ENCODE data around the gene PLXNB3.

Gene PLXNB3

GRCh38 chrX:153774576-153775292, 10.7 kb downstream of the PLXNB3 start:
- no peak for DNase-seq (ENCODE audit: low spot score)

GRCh38 chrX:153775293-153776119, 11.5 kb downstream of the PLXNB3 start:
- DNase-seq (ENCODE audit: low spot score): no peak

GRCh38 chrX:153776120-153776599, 12.1 kb downstream of the PLXNB3 start:
- DNase-seq (ENCODE audit: low spot score): no peak

GRCh38 chrX:153776611-153777045, 12.6 kb downstream of the PLXNB3 start:
- DNase-seq (ENCODE audit: low spot score): no peak

- DNase-seq (ENCODE audit: low spot score): no peak
These were observed 13.4 kb downstream of the PLXNB3 start for GRCh38 chrX:153777261-153778090.

GRCh38 chrX:153778181-153778580, 14.1 kb downstream of the PLXNB3 start:
- DNase-seq (ENCODE audit: low spot score): no peak

GRCh38 chrX:153778684-153779101, 14.6 kb downstream of the PLXNB3 start:
- DNase-seq (ENCODE audit: low spot score): no peak

GRCh38 chrX:153779891-153780677, 16.0 kb downstream of the PLXNB3 start:
- no peak for DNase-seq (ENCODE audit: low spot score)

GRCh38 chrX:153780678-153781427, 16.8 kb downstream of the PLXNB3 start, which contains the start of gene SRPK3:
SRPK3 (plus strand) TSS chrX:153781041; CDS start chrX:153781087, 46 bp downstream.
- DNase-seq (ENCODE audit: low spot score): no peak

- DNase-seq (ENCODE audit: low spot score): no peak
These were observed 17.5 kb downstream of the PLXNB3 start for GRCh38 chrX:153781428-153782047.

GRCh38 chrX:153782313-153782712, 18.3 kb downstream of the PLXNB3 start:
- DNase-seq (ENCODE audit: low spot score): no peak

GRCh38 chrX:153782871-153783270, 18.8 kb downstream of the PLXNB3 start:
- no peak for DNase-seq (ENCODE audit: low spot score)

- no peak for DNase-seq (ENCODE audit: low spot score)
These were observed 19.4 kb downstream of the PLXNB3 start for GRCh38 chrX:153783378-153784013.

GRCh38 chrX:153784325-153784967, 20.4 kb downstream of the PLXNB3 start:
- DNase-seq (ENCODE audit: low spot score): no peak

- DNase-seq (ENCODE audit: low spot score): no peak
These were observed 22.6 kb downstream of the PLXNB3 start for GRCh38 chrX:153786669-153787068.

- no peak for DNase-seq (ENCODE audit: low spot score)
These were observed 25.6 kb downstream of the PLXNB3 start for GRCh38 chrX:153789654-153790053.

GRCh38 chrX:153791104-153791852, 27.2 kb downstream of the PLXNB3 start:
- DNase-seq (ENCODE audit: low spot score): no peak

- no peak for DNase-seq (ENCODE audit: low spot score)
These were observed 28.3 kb downstream of the PLXNB3 start for GRCh38 chrX:153792368-153792767.
